ENCODE measurements around the gene MAP2K3. TPM values are rescaled to one million over a fixed set of nuclear protein-coding genes. Genes with fewer than 3 reads are reported as not detected.

MAP2K3 gene
- total RNA-seq, 2 donors from 2014 or later = 47.7 to 83.4 TPM

DNA sequence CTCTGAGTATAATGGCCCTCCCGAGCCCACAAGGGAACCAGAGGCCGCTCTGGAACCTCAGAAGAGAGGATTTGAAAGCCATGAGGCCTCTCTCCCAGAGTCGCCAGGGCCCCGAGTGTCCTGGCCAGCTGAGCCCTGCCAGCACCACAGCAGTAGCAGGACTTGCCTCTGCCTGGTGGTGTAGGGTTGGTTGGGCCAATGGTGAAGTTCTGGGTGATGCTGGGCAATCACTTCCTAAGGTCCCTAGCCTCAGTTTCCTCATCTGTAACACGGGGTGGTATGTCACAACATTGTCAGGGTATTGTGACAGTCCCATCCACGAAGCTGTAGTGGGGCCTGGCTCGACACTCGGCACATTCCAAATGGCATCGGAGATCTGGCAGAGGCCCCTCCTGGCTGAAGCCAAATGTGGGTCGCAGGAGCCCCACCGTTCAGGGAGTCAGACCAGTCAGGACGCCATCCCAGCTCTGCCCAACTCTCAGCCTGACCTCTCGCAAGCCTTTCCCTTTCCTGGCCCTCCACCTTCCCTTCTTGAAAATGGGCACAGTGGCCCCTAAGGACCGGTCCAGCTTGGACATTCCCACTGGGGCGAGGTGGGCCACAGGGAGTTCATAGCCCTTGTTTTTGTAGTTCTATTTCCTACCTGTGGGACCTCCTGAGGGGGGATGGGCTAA, 33.0 kb upstream of the MAP2K3 start:
- no peak for DNase-seq (ENCODE audit: low spot score)
- intact Hi-C loops (cut with DNase I) = loop anchor here in 1 of 2 donors (10.0 kb wide), 1 partner anchor 107 kb away; no protein-coding TSS in a partner anchor

DNA sequence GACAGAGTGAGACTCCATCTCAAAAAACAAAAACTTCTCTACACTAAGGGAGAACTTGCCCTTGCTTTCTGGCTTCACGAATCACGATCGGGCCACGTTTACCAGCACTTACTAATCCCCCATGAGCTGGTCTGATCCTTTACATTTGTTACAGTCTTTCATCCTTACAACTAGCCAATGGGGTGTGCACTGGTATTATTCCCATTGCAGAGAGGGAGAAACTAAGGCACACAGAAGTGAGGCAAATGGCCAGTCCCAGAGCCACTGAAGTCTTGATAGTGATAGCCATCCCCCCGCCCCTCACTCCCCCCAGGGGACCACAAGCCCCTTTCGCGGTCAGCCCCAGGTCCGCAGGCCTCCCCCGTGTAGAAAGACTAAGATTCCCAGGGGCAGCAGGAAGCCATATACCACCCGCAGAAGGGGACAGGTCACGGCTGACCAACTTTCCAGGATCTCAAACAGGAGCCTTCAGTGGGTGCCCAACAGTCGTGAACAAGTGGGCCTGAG, 32.2 kb upstream of the MAP2K3 start:
- DNase-seq (ENCODE audit: low spot score) = no peak
- intact Hi-C loops (cut with DNase I) = loop anchor here in 1 of 2 donors (10.0 kb wide), 1 partner anchor 108 kb away; no protein-coding TSS in a partner anchor

DNA sequence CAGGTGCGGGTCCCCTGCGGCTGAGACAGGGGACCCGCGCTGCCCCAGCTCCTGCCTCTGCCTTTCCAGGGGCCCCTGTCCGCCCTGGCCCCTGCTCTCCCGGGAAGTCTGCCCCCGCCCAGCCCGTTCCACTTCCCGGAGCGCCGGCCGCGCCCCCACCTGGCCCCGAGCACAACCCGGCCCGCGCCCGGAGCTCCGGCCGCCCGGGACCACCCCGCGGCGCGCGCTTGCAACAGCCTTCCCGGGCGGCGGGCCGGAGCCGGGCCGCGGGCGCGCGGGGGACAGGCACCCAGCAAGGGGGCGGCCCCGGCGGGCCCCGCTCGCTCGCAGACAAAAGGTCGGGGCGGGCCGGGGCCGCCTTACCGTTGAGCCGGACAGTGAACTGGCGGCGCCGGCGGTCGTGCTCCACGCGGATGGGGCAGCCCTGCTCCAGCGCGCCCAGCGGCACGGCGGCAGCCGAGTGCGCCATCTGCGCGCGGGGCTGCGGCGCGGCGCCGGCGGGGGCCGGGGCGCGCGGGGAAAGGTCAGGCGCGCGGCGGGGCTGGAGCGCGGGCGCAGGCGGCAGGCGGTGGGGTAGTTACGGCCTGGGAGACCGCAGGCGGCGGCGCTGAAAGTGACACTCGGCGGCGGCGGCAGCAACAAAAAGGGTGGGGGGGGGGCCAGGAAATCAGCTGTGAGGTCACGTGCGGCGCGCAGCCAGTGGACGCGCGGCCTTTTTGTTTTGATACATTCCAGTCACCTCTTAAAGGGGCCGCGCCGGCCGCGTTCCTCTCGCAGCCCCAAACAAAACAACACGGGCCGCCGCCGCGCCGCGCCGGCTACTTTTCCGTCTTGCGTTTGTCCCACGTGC, 31.5 kb upstream of the MAP2K3 start, which contains the start of gene NATD1:
Gene NATD1 (minus strand): TSS at position 615 of the 850 bp plus-strand sequence. CDS start 146 bp downstream, at position 469.
- intact Hi-C loops (cut with DNase I) = loop anchor here in 1 of 2 donors (10.0 kb wide), 1 partner anchor 108 kb away; no protein-coding TSS in a partner anchor
- DNase-seq (ENCODE audit: low spot score) = peak; percentile 96

DNA sequence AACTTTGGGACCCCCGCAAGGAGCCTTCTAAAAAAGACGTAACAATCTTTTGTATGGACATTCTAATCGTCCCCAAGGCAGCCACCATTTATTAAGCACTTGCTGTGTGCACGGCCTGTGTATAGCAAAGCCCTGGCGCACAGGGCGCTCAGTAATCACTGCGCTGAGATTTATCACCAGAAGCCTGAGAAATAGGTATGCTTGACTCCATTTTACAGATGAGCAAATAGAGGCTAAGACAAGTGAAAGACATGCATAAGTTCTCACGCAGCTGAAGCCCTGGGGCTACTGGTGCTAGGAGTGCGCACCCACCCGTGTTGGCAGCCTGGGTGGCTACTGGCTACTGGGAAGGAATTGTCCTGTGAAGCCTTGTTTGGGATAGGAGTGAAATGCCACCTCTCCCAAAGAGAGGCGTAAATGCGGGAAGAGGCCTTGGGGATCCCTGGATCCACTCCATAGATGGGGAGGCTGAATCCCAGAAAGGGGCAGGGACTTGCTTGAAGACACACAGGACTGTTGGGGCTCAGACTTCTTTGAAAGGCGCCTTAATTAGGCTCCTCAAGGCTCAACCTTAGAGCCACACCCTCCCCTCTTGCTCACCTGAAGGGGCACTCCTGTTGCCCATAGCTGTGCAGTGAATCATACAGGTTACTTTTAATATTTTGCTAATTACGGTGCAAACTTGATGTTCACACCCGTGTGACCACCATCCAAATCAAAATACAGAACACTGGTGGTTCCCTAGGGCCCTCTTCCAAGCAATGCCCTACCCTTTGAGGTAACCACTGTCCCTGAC, 30.7 kb upstream of the MAP2K3 start:
- intact Hi-C loops (cut with DNase I) = loop anchor here in 1 of 2 donors (10.0 kb wide), 1 partner anchor 109 kb away; no protein-coding TSS in a partner anchor
- DNase-seq (ENCODE audit: low spot score) = no peak

DNA sequence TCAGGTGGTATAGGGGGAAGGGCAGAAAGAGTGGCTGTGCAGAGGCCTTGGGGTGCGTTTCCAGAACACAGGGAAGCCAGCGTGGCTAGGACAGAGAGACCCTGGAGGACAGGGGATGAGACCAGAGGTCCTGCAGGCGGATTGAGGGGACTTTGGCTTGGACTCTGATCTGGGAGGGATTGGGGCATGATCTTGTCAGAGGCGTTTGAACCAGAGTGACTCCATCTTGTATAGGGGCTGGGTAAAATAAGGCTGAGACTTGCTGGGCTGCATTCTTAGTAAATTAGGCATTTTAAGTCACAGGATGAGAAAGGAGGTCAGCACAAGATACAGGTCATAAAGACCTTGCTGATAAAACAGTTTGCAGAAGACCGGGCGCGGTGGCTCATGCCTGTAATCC, 25.9 kb upstream of the MAP2K3 start:
- intact Hi-C loops (cut with DNase I) = loop anchor here in 1 of 2 donors (10.0 kb wide), 1 partner anchor 114 kb away; no protein-coding TSS in a partner anchor

DNA sequence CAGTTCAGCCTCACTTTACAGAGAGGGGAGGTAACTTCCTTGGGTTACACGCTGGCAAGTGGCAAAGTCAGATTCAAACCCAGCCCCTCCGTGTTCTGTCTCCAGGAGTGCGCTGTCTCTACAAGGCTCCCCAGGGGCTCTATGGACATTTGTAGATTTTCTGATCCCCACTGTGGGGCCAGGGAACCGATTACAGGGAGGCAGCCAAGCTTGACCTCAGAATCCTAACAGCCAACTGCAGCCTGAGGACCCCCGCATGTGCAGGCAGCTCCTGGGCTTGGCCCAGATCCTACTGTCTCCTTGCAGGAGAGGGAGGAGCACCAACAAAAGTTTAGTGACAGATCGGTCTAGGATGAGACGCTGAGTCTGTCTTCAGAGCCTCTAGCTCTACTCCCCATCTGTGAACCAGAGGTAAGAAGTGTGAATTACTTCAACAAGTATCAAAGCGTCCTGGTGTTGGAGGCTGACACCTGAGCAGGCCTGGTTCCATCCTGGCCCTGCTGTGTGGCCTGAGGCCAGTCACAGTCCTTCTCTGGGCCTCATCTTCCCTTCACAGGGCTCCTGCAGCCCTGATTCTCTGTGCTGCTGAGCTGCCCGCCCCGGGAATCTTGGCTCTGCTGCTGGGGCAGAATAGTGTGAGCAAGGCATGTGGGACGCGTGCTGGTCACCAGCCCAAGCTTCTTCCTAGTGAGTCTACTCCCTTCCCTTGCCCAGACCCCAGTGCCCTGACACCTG, 22.1 kb upstream of the MAP2K3 start:
- intact Hi-C loops (cut with DNase I) = loop anchor here in 1 of 2 donors (5.0 kb wide), 1 partner anchor 250 kb away; no protein-coding TSS in a partner anchor
- DNase-seq (ENCODE audit: low spot score) = no peak

More for the DNA sequence above, 25.9 kb upstream of the MAP2K3 start:
- no peak for DNase-seq (ENCODE audit: low spot score)

DNA sequence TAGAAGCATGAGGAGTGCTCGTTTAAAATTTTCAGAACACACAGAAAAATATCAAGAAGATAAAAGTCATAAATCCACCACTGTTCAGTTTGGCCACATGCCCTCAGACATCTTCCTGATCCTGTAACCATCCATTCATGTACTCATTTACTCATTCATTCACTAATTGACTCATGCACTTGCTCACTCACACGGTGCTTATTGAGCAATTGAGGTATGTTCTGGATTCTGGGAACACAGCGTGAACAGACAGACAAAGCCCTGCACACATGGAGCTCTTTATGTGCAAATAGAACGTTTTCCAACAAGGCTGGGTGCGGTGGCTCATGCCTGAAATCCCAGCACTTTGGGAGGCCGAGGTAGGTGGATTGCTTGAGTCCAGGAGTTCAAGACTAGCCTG, 21.1 kb upstream of the MAP2K3 start:
- no peak for DNase-seq (ENCODE audit: low spot score)
- intact Hi-C loops (cut with DNase I) = loop anchor here in 1 of 2 donors (5.0 kb wide), 1 partner anchor 249 kb away; no protein-coding TSS in a partner anchor

DNA sequence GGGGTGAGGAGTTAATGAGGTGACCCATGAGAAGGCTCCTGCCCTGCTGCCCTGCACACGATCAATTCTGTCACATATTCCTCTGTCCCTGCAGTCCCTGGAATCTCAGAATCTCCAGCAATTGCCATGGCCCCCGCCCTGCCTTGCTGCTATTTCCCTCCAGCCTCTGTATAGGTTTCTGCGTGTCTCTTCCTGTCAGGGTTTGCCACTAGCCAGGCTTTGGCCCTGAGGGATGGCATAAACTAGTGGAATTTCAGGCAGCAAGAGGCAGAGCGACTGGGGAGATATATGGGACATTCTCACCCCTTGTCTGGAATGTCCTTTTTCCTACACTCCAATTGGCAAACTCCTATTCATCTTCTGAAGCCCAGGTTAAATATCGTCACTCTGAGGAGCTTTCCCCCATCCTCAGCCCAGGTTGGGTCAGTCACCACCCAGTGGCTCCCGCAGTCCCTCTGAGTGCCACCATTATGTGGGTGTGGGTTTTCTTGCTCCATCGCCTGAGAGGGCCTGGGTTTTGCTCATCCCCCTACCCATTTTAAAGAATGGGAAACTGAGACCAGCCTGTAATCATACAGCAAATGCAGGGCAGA, 15.8 kb upstream of the MAP2K3 start:
- DNase-seq (ENCODE audit: low spot score) = no peak
- intact Hi-C loops (cut with DNase I) = loop anchor here in 1 of 2 donors (5.0 kb wide), 1 partner anchor 1061 kb away; no protein-coding TSS in a partner anchor

DNA sequence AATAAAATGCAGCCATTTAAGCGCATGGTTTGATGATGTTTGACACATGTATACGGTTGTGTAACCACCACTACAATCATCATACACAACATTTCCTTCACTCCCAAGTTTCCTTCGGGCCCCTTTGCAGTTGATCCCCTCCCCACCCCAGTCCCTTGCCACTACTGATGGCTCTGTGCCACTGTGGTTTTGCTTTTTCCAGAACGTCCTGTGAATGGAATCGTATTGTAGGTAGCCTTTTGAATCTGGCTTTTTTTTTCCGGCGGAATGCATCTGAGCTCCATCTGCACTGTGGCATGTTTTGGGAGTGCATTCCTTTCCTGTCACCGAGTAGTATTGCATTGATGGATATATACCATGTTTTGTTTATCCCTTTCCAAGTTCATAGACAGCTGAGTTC, 15.1 kb upstream of the MAP2K3 start:
- intact Hi-C loops (cut with DNase I) = loop anchor here in 1 of 2 donors (5.0 kb wide), 1 partner anchor 1062 kb away; no protein-coding TSS in a partner anchor
- DNase-seq (ENCODE audit: low spot score) = no peak

DNA sequence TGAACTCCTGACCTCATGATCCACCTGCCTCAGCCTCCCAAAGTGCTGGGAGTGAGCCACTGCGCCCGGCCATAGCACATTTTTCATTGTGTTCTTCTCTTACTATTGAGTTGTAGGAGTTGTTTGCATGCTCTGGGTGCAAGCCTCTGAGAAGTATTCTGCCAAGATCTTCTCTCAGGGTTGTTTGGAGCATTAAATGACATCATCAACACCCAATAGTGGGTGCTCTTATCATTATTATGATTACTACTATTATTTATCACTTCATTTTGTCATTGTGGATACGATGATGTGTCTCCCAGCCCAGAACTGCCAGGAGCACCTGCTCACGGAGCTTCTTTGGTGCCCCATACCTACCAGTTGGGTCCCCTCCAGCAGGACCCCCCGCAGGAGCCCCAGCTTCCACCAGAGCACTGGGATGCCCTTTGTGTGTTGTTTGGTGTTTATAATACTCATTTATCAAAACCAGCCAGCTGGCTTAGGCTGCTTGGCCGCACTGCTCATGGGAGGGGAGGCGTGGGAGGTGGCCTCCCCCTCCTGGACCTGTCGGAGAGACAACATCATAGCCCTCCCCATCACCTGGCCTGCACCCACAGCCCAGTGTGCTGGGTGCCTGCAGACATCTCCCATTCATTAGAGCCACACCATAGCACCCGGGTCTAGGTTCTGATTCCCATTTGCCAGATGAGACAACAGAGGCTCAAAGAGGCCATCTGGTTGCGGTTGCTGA, 12.9 kb upstream of the MAP2K3 start:
- intact Hi-C loops (cut with DNase I) = loop anchor here in 1 of 2 donors (10.0 kb wide), 1 partner anchor 147 kb away; the partner anchor contains the start of gene DHRS7B
- DNase-seq (ENCODE audit: low spot score) = no peak

DNA sequence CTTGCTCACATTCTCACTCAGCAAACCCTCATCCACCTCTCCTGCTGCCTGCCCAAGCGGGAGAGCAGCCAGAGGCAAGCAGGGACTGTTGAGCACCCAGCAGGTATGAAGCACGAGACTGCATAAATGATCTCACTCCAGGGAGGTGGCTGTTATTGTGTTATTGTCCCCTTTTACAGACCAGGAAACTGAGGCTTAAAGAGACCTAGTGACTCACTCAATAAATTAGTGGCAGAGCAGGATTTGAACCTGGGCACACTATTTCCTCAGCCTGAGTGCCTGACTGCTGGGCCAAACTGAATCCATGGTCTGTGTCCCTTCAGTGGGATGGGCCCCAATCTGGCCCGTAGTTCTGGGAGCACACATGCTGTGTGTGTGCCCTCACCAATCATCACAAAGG, 12.3 kb upstream of the MAP2K3 start:
- DNase-seq (ENCODE audit: low spot score) = no peak
- intact Hi-C loops (cut with DNase I) = loop anchor here in 1 of 2 donors (10.0 kb wide), 1 partner anchor 147 kb away; the partner anchor contains the start of gene DHRS7B

DNA sequence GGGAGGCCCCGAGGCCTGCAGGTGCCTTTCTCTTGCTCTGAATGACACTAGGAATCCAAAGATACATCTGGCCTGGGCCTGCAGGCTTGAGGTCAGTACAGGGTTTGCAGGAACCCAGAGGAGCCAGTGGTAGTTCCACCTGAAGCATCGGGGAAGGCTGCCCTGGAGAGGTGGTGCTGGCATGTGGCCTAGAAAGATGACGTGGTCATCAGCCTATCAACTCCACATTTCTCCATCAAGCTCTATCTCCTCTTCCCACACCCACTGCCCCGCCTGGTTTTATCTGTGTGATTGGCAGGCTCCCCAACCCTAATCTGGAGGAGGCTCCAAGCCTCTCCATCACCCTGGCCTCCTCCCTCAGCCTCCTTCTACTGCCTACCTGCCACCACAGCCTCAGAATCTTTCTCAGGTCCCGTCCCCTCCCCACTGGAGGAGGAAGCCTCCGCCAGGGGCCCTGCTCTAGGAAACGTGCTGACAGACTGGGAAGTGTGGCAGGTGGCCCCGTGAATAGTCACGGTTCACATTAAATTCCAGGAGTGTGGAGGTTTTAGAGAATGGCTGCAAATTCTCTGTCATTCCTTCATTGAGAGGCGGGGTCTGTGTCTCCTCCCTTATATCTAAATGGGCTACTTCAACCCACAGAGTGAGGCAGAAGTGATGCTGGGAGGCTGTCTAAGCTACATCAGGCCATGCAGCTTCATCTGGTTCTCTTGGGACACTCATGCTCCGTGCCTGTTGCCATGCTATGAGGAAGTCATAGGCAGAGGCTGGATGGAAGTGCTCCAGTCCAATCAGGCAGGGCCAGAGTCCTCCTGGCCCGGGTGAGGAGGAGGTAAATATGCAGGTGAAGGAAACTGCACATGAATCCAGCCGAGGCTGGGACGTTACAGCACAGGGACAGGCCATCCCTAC, 11.4 kb upstream of the MAP2K3 start:
- DNase-seq (ENCODE audit: low spot score) = no peak
- intact Hi-C loops (cut with DNase I) = loop anchor here in 1 of 2 donors (10.0 kb wide), 1 partner anchor 148 kb away; the partner anchor contains the start of gene DHRS7B

DNA sequence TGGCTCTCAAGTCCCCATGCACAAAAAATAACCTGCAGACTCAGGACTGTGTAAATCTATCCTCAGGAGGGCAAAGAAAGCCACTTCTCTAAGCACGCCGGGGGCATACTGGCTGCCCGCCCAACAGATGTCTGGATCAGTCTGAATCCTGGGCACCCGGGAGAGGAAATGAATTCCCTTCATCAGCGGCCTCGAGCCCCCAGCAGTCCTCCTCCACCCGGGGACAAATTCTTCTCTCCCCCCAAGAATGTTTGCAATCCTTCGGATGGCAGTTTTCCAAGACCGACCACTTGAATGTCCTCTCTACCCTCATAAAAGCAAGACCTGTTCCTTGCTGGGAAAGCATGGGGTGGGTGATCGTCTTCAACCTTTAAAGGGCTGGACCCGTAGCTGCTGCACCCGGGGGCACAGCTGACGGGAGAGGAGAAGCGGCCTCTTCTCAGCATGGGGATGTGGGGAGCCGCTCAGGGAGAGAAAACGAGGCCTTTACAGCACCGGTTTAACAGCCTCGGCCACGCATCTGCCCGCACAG, 9.4 kb upstream of the MAP2K3 start:
- no peak for DNase-seq (ENCODE audit: low spot score)

DNA sequence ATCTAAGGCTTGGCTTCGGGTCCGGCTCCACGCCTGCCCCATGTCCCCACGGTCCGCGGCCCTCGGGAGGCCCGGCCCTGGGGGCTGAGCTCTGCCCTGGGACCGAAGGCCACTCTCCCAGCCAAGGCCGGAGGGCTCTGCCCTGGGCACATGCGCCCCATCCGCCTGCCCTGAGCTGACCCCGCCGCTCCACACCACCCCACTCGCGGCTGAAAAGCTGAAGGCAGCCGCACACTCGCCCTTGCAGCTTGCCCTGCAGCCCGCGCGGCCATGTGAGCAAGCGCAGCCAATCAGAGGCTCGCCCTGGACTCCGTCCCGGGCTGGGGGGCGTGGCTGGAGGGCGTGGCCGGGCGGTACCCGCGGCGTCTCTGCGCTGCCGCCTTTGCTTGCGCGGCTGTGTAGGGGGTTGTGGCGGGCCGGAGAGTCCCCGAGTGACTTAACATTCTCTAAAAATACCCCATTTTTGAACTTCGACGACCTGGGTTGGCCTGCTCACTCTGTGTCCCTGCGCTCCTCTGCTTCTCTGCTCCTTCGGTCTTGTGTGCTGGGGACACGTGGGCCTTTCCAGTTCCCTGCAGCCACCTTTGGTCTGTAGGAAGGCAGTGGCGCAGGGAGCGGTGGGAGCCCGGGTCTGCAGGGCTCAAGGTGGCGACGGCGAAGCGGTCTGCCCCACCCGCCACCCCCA, 8.8 kb upstream of the MAP2K3 start:
- DNase-seq (ENCODE audit: low spot score) = peak; percentile 98
- intact Hi-C loops (cut with DNase I) = loop anchor here in 1 of 2 donors (10.0 kb wide), 1 partner anchor 151 kb away; the partner anchor contains the start of gene DHRS7B

More for the DNA sequence above, 9.4 kb upstream of the MAP2K3 start:
- intact Hi-C loops (cut with DNase I) = loop anchor here in 1 of 2 donors (10.0 kb wide), 1 partner anchor 150 kb away; the partner anchor contains the start of gene DHRS7B

DNA sequence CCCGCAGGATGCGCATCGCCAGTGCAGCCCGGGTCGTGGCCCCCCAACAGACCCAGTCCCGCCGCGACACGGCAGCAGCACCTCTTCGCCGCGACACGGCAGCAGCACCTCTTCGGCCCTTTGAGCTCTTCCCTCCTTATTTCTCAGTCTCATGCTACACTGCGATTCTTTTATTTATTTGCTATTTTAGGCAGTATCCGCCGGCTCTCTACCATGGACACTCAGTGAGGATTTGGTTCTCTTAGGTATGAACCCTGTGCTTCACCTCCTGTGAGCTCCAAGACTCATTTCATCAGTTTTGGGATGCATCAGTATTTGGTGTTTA, 8.3 kb upstream of the MAP2K3 start:
- DNase-seq (ENCODE audit: low spot score) = no peak
- intact Hi-C loops (cut with DNase I) = loop anchor here in 1 of 2 donors (10.0 kb wide), 1 partner anchor 151 kb away; the partner anchor contains the start of gene DHRS7B

Data from posterior vena cava (tissue), 2 donors.